CD4-positive, alpha-beta T cell treated with Interferon gamma for 1 hour (primary cell): Measurements from ENCODE around the gene NRXN3.

ENCODE experiments used
- DNase-seq: peaks from one replicate; pipeline ENCODE4 v3.0.0-alpha.2; 2020

Gene NRXN3

GRCh38 chr14:78248501-78249090 is 78.4 kb downstream of the NRXN3 start:
- no peak for DNase-seq

- DNase-seq, result no peak
These were observed 81.1 kb downstream of the NRXN3 start for GRCh38 chr14:78251308-78251707.

- DNase-seq, result no peak
These were observed 83.8 kb downstream of the NRXN3 start for GRCh38 chr14:78253986-78254385.

GRCh38 chr14:78254911-78255461 is 84.8 kb downstream of the NRXN3 start:
- DNase-seq, result no peak

GRCh38 chr14:78259831-78260230 is 89.7 kb downstream of the NRXN3 start:
- no peak for DNase-seq

GRCh38 chr14:78278464-78279250 is 108.5 kb downstream of the NRXN3 start:
- DNase-seq, result no peak

- no peak for DNase-seq
These were observed 112.3 kb downstream of the NRXN3 start for GRCh38 chr14:78282437-78282836.

- no peak for DNase-seq
These were observed 116.0 kb downstream of the NRXN3 start for GRCh38 chr14:78286210-78286609.

GRCh38 chr14:78292003-78292402 is 121.8 kb downstream of the NRXN3 start:
- no peak for DNase-seq

GRCh38 chr14:78297858-78298257 is 127.7 kb downstream of the NRXN3 start:
- no peak for DNase-seq

GRCh38 chr14:78298298-78298697 is 128.1 kb downstream of the NRXN3 start:
- no peak for DNase-seq

- no peak for DNase-seq
These were observed 132.7 kb downstream of the NRXN3 start for GRCh38 chr14:78302841-78303240.

- no peak for DNase-seq
These were observed 137.5 kb downstream of the NRXN3 start for GRCh38 chr14:78307671-78308070.

- no peak for DNase-seq
These were observed 137.9 kb downstream of the NRXN3 start for GRCh38 chr14:78308079-78308478.

- no peak for DNase-seq
These were observed 140.1 kb downstream of the NRXN3 start for GRCh38 chr14:78310272-78310671.

- DNase-seq, result no peak
These were observed 143.3 kb downstream of the NRXN3 start for GRCh38 chr14:78313499-78313898.

- no peak for DNase-seq
These were observed 144.3 kb downstream of the NRXN3 start for GRCh38 chr14:78314484-78314883.

- no peak for DNase-seq
These were observed 145.9 kb downstream of the NRXN3 start for GRCh38 chr14:78316052-78316451.

GRCh38 chr14:78316786-78317185 is 146.6 kb downstream of the NRXN3 start:
- DNase-seq, result no peak

- no peak for DNase-seq
These were observed 149.2 kb downstream of the NRXN3 start for GRCh38 chr14:78319406-78319805.

- DNase-seq, result no peak
These were observed 149.9 kb downstream of the NRXN3 start for GRCh38 chr14:78319887-78320635.

GRCh38 chr14:78324353-78324752 is 154.2 kb downstream of the NRXN3 start:
- no peak for DNase-seq

GRCh38 chr14:78325911-78326310 is 155.7 kb downstream of the NRXN3 start:
- DNase-seq, result no peak
